ENCODE data around the gene GSC2.

GSC2 gene

GRCh38 chr22:19176732-19177131 is 26.6 kb upstream of the GSC2 start:
- H3K18ac ChIP-seq (ENCODE audit: low read depth in 1 of 2, low read length in 2 of 2): peak overlapping the region in 1 of 2 experiments; percentile 13
- H2AFZ ChIP-seq (ENCODE audit: low read depth, low read length): no peak overlapping the region
- H4K8ac ChIP-seq (ENCODE audit: low read length): no peak overlapping the region
- no peak overlapping the region for H3K27ac ChIP-seq (ENCODE audit: low read length, poor library complexity, severe bottlenecking)
- H3K36me3 ChIP-seq (ENCODE audit: control insufficient read depth in 1 of 2, insufficient read depth in 2 of 2, low read depth in 1 of 2, low read length in 2 of 2): peaks cover 15 to 51% of the 10 kb centered on the region in 2 experiments
- H2BK15ac ChIP-seq (ENCODE audit: low read depth, poor library complexity, severe bottlenecking): no peak overlapping the region
- peak overlapping the region; percentile 6 for H2AK5ac ChIP-seq (ENCODE audit: low read length, severe bottlenecking)
- peak overlapping the region; percentile 12 to 82 for H3K4me3 ChIP-seq (ENCODE audit: insufficient read depth in 1 of 2, low read depth in 1 of 2, low read length in 2 of 2)
- no peak overlapping the region for H4K91ac ChIP-seq (ENCODE audit: low read length)
- H3K79me1 ChIP-seq (replicated peaks; ENCODE audit: low read length, poor library complexity, severe bottlenecking): peaks cover 14% of the 10 kb centered on the region
- H3K4ac ChIP-seq (ENCODE audit: low read depth in 1 of 2, low read length in 2 of 2): peak overlapping the region in 1 of 2 experiments; percentile 93
- H2BK5ac ChIP-seq (ENCODE audit: low read depth, low read length, poor library complexity, severe bottlenecking): no peak overlapping the region
- DNase-seq: no peak
- peak overlapping the region; percentile 81 for H3K9ac ChIP-seq (ENCODE audit: low read length)
- WGBS: 92% methylated on average over 12 of the region's 12 CpGs
- H2BK120ac ChIP-seq (ENCODE audit: low read depth, low read length): no peak overlapping the region
- H3K4me1 ChIP-seq (ENCODE audit: control insufficient read depth, insufficient read depth, low read depth, low read length): peaks cover 62% of the 10 kb centered on the region
- H3K4me2 ChIP-seq (ENCODE audit: low read length, poor library complexity, severe bottlenecking): peak overlapping the region; percentile 88
- no peaks in the 10 kb centered on the region for H3K9me3 ChIP-seq (ENCODE audit: control insufficient read depth, low read length)
- no peaks in the 10 kb centered on the region for H3K27me3 ChIP-seq (ENCODE audit: control insufficient read depth in 1 of 2, insufficient read depth in 1 of 2, low read length in 2 of 2)
- peak overlapping the region in 1 of 2 experiments; percentile 73 for H3K23ac ChIP-seq (ENCODE audit: low read length in 2 of 2)
- no peak overlapping the region for H2BK12ac ChIP-seq (ENCODE audit: low read length in 2 of 2)
- H3K14ac ChIP-seq (ENCODE audit: low read length in 2 of 2): peak overlapping the region in 1 of 2 experiments; percentile 44

- Histone ChIP-seq H2BK12ac (ENCODE audit: low read length in 2 of 2) (no peak overlapping the region), H3K4me2 (ENCODE audit: low read length, poor library complexity, severe bottlenecking) (no peak overlapping the region), H3K4me3 (ENCODE audit: insufficient read depth in 1 of 2, low read depth in 1 of 2, low read length in 2 of 2) (no peak overlapping the region), H3K14ac (ENCODE audit: low read length in 2 of 2) (no peak overlapping the region), H3K27ac (ENCODE audit: low read length, poor library complexity, severe bottlenecking) (no peak overlapping the region), H2BK15ac (ENCODE audit: low read depth, poor library complexity, severe bottlenecking) (no peak overlapping the region), H3K9ac (ENCODE audit: low read length) (no peak overlapping the region), H4K8ac (ENCODE audit: low read length) (no peak overlapping the region), H2BK120ac (ENCODE audit: low read depth, low read length) (no peak overlapping the region), H3K27me3 (ENCODE audit: control insufficient read depth in 1 of 2, insufficient read depth in 1 of 2, low read length in 2 of 2) (no peaks in the 10 kb centered on the region), H3K9me3 (ENCODE audit: control insufficient read depth, low read length) (no peaks in the 10 kb centered on the region), H3K4ac (ENCODE audit: low read depth in 1 of 2, low read length in 2 of 2) (no peak overlapping the region), H3K4me1 (ENCODE audit: control insufficient read depth, insufficient read depth, low read depth, low read length) (peaks cover 60% of the 10 kb centered on the region), H2AFZ (ENCODE audit: low read depth, low read length) (no peak overlapping the region), H3K18ac (ENCODE audit: low read depth in 1 of 2, low read length in 2 of 2) (no peak overlapping the region), H2BK5ac (ENCODE audit: low read depth, low read length, poor library complexity, severe bottlenecking) (no peak overlapping the region), H4K91ac (ENCODE audit: low read length) (peak overlapping the region; percentile 49), H3K79me1 (replicated peaks; ENCODE audit: low read length, poor library complexity, severe bottlenecking) (peaks cover 14% of the 10 kb centered on the region), H2AK5ac (ENCODE audit: low read length, severe bottlenecking) (no peak overlapping the region), H3K36me3 (ENCODE audit: control insufficient read depth in 1 of 2, insufficient read depth in 2 of 2, low read depth in 1 of 2, low read length in 2 of 2) (peaks cover 15 to 51% of the 10 kb centered on the region in 2 experiments), H3K23ac (ENCODE audit: low read length in 2 of 2) (no peak overlapping the region)
- DNase-seq: no peak
- 83% methylated on average over 11 of the region's 12 CpGs for WGBS
These were observed 26.1 kb upstream of the GSC2 start for GRCh38 chr22:19176175-19176643.

GRCh38 chr22:19175602-19176174 is 25.6 kb upstream of the GSC2 start:
- H3K14ac ChIP-seq (ENCODE audit: low read length in 2 of 2): no peak overlapping the region
- H3K4me1 ChIP-seq (ENCODE audit: control insufficient read depth, insufficient read depth, low read depth, low read length): peaks cover 65% of the 10 kb centered on the region
- no peak overlapping the region for H2AK5ac ChIP-seq (ENCODE audit: low read length, severe bottlenecking)
- no peaks in the 10 kb centered on the region for H3K9me3 ChIP-seq (ENCODE audit: control insufficient read depth, low read length)
- no peak overlapping the region for H2BK12ac ChIP-seq (ENCODE audit: low read length in 2 of 2)
- H3K4ac ChIP-seq (ENCODE audit: low read depth in 1 of 2, low read length in 2 of 2): peak overlapping the region in 1 of 2 experiments; percentile 13
- H3K36me3 ChIP-seq (ENCODE audit: control insufficient read depth in 1 of 2, insufficient read depth in 2 of 2, low read depth in 1 of 2, low read length in 2 of 2): peaks cover 15 to 47% of the 10 kb centered on the region in 2 experiments
- H2AFZ ChIP-seq (ENCODE audit: low read depth, low read length): no peak overlapping the region
- no peak overlapping the region for H2BK5ac ChIP-seq (ENCODE audit: low read depth, low read length, poor library complexity, severe bottlenecking)
- no peak overlapping the region for H3K4me2 ChIP-seq (ENCODE audit: low read length, poor library complexity, severe bottlenecking)
- H3K18ac ChIP-seq (ENCODE audit: low read depth in 1 of 2, low read length in 2 of 2): no peak overlapping the region
- no peak overlapping the region for H2BK120ac ChIP-seq (ENCODE audit: low read depth, low read length)
- H4K8ac ChIP-seq (ENCODE audit: low read length): peak overlapping the region; percentile 5
- H3K23ac ChIP-seq (ENCODE audit: low read length in 2 of 2): no peak overlapping the region
- no peaks in the 10 kb centered on the region for H3K27me3 ChIP-seq (ENCODE audit: control insufficient read depth in 1 of 2, insufficient read depth in 1 of 2, low read length in 2 of 2)
- peak overlapping the region; percentile 49 for H4K91ac ChIP-seq (ENCODE audit: low read length)
- H3K4me3 ChIP-seq (ENCODE audit: insufficient read depth in 1 of 2, low read depth in 1 of 2, low read length in 2 of 2): no peak overlapping the region
- DNase-seq: no peak
- no peak overlapping the region for H2BK15ac ChIP-seq (ENCODE audit: low read depth, poor library complexity, severe bottlenecking)
- H3K9ac ChIP-seq (ENCODE audit: low read length): no peak overlapping the region
- peaks cover 14% of the 10 kb centered on the region for H3K79me1 ChIP-seq (replicated peaks; ENCODE audit: low read length, poor library complexity, severe bottlenecking)
- H3K27ac ChIP-seq (ENCODE audit: low read length, poor library complexity, severe bottlenecking): no peak overlapping the region
- WGBS: 88% methylated on average over 18 of the region's 21 CpGs

- H2BK5ac ChIP-seq (ENCODE audit: low read depth, low read length, poor library complexity, severe bottlenecking): no peak overlapping the region
- H3K18ac ChIP-seq (ENCODE audit: low read depth in 1 of 2, low read length in 2 of 2): peak overlapping the region in 1 of 2 experiments; percentile 24
- H4K91ac ChIP-seq (ENCODE audit: low read length): peak overlapping the region; percentile 47
- H3K27me3 ChIP-seq (ENCODE audit: control insufficient read depth in 1 of 2, insufficient read depth in 1 of 2, low read length in 2 of 2): peaks cover 0 to 2% of the 10 kb centered on the region in 2 experiments
- peak overlapping the region in 1 of 2 experiments; percentile 13 for H3K4ac ChIP-seq (ENCODE audit: low read depth in 1 of 2, low read length in 2 of 2)
- no peak overlapping the region for H3K9ac ChIP-seq (ENCODE audit: low read length)
- WGBS: 91% methylated on average over 7 of the region's 7 CpGs
- peak overlapping the region; percentile 1 for H4K8ac ChIP-seq (ENCODE audit: low read length)
- H3K14ac ChIP-seq (ENCODE audit: low read length in 2 of 2): no peak overlapping the region
- H3K4me2 ChIP-seq (ENCODE audit: low read length, poor library complexity, severe bottlenecking): no peak overlapping the region
- no peak overlapping the region for H2BK12ac ChIP-seq (ENCODE audit: low read length in 2 of 2)
- H2AFZ ChIP-seq (ENCODE audit: low read depth, low read length): no peak overlapping the region
- H3K23ac ChIP-seq (ENCODE audit: low read length in 2 of 2): no peak overlapping the region
- H3K27ac ChIP-seq (ENCODE audit: low read length, poor library complexity, severe bottlenecking): peak overlapping the region; percentile 52
- peak overlapping the region; percentile 13 for H2BK120ac ChIP-seq (ENCODE audit: low read depth, low read length)
- H3K4me1 ChIP-seq (ENCODE audit: control insufficient read depth, insufficient read depth, low read depth, low read length): peaks cover 68% of the 10 kb centered on the region
- peak overlapping the region; percentile 14 for H2AK5ac ChIP-seq (ENCODE audit: low read length, severe bottlenecking)
- DNase-seq: no peak
- H3K36me3 ChIP-seq (ENCODE audit: control insufficient read depth in 1 of 2, insufficient read depth in 2 of 2, low read depth in 1 of 2, low read length in 2 of 2): peaks cover 15 to 42% of the 10 kb centered on the region in 2 experiments
- H2BK15ac ChIP-seq (ENCODE audit: low read depth, poor library complexity, severe bottlenecking): no peak overlapping the region
- no peak overlapping the region for H3K4me3 ChIP-seq (ENCODE audit: insufficient read depth in 1 of 2, low read depth in 1 of 2, low read length in 2 of 2)
- peaks cover 14% of the 10 kb centered on the region for H3K79me1 ChIP-seq (replicated peaks; ENCODE audit: low read length, poor library complexity, severe bottlenecking)
- H3K9me3 ChIP-seq (ENCODE audit: control insufficient read depth, low read length): no peaks in the 10 kb centered on the region
These were observed 25.0 kb upstream of the GSC2 start for GRCh38 chr22:19175026-19175601.
